Stromal cell of bone marrow (primary cell): Measurements from ENCODE around the gene HPDL.

ENCODE experiments used
- DNase-seq: peaks from one replicate; pipeline ENCODE4 v3.0.0-alpha.2; 2012; ENCODE audit warnings: low read depth

The HPDL gene

DNA sequence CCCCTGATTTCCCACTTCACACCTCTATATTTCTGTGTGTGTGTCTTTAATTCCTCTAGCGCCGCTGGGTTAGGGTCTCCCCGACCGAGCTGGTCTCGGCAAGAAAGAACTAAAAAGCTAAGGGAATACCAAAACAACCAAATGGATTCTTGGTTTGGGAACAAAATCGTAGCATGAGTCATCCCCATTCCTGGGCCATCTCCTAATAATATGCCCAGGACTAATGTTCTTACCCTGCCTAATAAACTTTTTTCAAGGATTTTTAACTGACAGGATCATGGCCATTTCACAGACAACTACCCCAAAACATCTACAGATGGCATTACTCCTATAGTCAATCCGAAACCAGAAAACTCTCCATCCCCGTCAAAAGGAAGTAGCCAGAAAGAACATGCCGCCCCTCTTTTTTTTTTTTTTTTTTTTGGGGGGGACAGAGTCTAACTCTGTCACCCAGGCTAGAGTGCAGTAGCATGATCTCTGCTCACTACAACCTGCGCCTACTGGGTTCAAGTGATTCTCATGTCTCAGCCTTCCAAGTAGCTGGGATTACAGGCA lies 4.1 kb upstream of the HPDL start:
- DNase-seq, result no peak

DNA sequence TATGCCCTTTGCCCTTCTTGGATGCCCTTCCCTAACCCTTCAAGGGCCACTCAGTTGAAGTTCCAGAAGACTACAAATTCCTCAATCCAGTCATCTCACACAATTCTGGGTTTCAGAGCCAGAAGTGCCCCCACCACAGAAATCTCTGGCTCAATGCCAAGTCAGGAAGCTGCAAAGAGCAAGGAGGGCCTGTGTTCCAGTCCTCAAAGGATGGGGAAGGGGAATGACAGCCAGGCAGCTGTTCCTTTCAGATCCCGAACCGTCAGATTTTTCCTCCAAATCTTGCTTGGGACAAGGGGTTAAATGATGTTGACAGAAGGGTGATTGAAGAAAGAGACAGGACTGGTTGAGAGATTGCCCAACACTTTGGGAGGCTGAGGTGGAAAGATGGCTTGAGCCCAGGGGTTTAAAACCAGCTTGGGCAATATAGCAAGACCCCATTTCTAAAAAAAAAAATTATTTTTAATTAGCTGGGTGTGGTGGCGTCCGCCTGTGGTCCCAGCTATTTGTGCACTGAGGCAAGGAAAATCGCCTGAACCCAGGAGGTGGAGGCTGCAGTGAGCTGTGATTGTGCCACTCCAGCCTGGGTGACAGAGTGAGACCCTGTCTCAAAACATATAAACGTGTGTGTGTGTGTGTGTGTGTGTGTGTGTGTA lies 716 bp upstream of the HPDL start:
- DNase-seq, result no peak

DNA sequence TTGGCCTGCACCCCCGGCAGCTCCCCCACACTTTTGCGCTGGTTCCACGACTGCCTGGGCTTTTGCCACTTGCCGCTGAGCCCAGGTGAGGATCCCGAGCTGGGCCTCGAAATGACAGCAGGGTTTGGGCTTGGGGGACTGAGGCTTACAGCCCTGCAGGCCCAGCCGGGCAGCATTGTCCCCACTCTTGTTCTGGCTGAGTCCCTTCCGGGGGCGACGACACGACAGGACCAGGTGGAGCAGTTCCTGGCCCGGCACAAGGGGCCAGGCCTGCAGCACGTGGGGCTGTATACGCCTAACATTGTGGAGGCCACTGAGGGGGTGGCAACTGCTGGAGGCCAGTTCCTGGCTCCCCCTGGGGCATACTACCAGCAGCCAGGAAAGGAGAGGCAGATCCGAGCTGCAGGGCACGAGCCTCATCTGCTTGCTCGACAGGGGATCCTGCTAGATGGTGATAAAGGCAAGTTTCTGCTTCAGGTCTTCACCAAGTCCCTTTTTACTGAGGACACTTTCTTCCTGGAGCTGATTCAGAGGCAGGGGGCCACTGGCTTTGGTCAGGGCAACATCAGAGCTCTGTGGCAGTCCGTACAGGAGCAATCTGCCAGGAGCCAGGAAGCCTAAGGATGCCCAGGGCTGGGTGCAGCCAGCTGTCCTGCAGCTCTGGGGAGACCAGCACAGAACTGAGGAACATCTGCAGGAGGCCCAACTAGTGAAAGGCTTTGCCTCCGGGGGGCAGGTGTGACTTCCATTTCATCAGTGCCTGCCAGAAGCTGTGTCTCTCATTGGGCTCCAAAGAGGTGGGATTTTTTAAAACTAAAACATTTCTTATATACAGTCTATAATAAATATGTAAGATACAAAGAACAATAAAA lies 1.2 kb downstream of the HPDL start:
- DNase-seq, result no peak

- DNase-seq, result no peak
These were observed 2.0 kb downstream of the HPDL start for GRCh38 chr1:45328680-45329079.

GRCh38 chr1:45329445-45329844 lies 2.8 kb downstream of the HPDL start:
- DNase-seq, result no peak

GRCh38 chr1:45331436-45332345 lies 5.0 kb downstream of the HPDL start:
- no peak for DNase-seq

GRCh38 chr1:45332346-45332720 lies 5.6 kb downstream of the HPDL start:
- DNase-seq, result no peak

DNA sequence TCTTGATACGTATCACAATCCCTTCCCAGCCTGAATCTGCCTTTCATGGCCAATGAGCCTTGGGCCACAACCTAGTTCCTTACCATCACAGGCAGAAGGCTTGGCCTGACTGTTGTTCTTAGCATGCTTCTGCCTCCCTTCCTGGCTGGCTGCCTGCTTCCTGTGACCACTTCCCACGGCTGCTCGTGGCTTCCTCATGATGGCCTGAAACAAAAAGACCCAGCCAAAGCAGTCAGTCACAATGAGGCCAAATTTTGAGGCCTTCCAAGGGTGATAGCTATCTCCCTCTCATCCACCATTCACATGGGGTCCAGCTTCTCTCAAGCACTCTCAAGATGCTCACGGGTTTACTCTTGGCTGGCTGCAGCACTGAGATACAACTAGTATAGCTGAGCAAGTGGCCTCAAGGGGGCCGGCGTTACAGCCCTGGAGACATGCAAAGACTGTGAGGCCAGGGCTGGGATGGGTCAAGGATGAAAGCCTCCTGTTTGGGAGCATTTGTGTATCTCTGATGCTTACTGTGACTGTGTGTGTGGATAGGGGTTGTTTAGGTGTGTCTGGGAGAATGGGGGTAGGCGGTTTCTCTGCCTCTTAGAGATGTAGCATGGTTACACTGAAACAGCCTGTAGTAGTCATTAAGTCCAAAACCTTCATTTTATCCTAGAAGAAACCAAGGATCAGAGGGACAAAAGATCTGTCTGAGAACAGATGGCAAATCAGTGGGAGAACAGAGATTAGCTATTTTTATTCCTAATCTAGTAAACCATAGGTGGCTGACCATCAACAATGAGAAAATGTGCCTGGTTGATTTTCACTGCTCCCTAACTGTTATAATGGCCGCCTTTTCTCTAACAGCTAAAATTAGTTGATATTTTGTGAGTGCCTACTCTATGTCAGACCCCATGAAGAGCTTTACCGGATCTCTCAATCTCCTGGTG lies 7.9 kb downstream of the HPDL start:
- no peak for DNase-seq

DNA sequence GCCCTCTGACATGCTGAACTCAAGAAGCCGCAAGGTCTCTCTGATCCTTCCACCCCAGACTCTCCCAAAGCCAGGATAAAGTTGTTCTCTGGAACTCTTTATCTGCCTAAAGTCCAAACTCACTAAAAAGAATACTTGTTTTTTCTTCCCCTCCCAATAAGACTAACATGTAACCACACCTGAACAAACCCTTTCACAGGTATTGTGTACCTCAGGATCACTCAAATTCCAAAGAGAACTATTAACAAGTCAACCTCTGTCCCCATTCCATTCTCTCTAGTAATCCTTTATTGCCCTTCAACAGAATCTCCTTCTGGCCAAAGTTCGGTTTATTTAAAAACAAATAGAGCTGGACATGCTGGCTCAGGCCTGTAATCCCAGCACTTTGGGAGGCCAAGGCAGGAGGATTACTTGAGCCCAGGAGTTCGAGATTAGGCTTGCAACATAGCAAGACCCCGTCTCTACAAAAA lies 9.2 kb downstream of the HPDL start:
- no peak for DNase-seq

- DNase-seq, result no peak
These were observed 11.1 kb downstream of the HPDL start for GRCh38 chr1:45337630-45338325.

DNA sequence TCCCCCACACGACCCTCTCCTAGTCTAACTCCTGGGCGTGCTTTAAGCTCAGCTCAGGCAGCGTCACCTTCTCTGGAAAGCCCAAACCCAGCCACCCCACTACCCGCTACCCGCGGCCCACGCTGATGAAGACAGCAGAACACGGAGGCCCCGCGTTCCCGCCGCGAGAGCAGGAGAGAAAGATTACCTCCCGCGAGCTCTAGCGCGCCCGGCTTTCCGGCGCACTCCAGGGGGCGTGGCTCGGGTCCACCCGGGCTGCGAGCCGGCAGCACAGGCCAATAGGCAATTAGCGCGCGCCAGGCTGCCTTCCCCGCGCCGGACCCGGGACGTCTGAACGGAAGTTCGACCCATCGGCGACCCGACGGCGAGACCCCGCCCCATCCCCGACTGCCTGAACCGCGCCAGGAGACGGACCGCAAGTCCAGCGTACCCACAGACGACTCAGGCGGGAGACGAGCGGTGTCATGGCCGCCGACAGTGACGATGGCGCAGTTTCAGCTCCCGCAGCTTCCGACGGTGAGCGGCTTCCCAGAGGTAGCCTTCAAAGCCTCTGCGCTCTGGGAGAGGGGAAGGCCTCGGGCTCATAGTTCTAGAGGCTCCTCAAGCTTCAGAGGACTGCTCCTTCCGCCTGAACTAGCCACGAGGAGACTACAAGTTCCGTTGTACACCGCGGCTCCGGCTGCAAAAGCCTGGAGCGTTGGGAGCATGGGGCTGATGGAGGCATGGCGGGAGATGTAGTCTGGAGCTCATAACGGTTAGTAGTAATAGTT lies 13.3 kb downstream of the HPDL start, which contains the start of the genes MUTYH and TOE1:
Gene MUTYH, minus strand, starts transcription at position 652 of the 770 bp plus-strand sequence. CDS start 5,935 bp downstream, outside the sequence.
Gene TOE1, plus strand, starts transcription at position 382 of the 770 bp plus-strand sequence. Its CDS starts 83 bp downstream, at position 465.
- DNase-seq, result peak; percentile 85

- DNase-seq, result no peak
These were observed 14.2 kb downstream of the HPDL start for GRCh38 chr1:45340816-45341466.

DNA sequence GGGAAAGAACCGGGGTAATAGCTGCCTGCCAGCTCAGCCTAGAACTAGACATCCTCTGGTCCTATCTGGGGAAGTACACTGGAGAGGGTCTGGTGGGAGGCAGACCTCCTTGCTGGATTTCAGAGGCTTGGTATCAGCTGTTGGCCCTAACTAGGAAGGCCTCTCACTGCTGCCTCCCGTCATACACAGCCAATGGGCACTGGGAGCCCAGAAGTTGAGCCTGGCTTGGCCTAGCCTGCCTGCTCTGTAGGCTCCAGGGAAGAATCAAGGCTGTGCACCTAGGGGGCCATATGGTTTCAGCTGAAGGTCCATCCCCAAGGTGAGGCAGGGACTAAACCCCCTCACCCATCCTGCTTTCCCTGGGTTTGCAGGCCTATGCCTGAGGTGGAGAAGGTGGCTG lies 17.8 kb downstream of the HPDL start:
- no peak for DNase-seq

DNA sequence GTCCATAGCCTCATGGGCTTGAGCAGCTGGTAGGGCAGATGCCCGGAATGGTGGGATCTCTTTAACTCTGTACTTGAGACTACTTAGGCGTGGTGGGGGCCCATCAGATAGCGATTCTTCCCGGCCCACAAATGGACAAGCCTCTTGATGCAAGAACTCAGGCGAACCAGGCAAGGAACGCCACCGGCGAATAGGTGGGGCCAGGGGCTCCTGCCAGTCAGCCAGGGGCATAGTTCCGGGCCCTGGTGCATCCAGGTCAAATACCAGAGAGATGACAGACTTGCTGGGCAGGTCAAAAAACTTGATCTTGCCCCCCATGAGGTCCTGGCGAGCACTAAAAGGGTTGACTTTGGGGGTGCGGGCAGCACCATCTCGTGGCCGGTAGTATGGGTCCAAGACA lies 18.3 kb downstream of the HPDL start:
- no peak for DNase-seq

DNA sequence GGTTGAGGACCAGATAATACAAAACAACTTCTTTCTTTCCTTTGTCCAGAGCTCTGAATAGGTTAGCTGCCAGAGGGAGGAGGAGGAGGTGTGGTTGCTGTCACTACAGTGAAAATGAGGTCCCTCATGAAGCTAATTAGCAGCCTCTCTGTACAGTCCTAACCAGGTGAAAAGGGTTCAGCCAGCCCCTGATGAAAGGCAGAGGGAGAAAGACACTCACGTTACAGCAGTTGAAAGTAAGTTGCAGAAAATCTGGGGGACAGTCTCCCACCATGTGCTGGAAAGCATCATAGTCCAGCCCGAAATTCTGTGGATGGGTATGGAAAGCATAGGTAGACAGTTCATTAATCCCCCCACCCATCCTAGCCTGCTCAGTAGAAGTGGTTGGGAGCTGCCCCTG lies 19.8 kb downstream of the HPDL start:
- no peak for DNase-seq

DNA sequence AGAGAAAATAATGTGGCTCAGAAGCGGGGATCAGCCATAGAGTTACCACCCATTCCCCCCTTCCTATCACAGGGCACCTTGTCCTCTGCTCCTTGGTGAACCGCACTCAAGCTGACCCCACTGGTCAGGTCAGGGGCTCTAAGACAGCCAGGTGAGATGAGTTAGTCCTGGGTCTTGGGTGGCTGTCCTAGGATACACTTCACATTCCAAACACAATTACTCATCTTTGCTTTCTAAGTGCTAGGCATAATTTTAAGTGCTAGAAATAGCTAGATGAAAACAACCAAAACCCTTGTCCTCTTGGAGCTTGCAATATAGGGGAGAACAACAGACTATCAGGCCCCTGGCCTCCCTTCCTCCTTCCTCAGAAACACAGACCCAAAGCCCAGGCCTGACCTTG lies 21.3 kb downstream of the HPDL start:
- no peak for DNase-seq

- DNase-seq, result no peak
These were observed 21.9 kb downstream of the HPDL start for GRCh38 chr1:45348609-45348965.

DNA sequence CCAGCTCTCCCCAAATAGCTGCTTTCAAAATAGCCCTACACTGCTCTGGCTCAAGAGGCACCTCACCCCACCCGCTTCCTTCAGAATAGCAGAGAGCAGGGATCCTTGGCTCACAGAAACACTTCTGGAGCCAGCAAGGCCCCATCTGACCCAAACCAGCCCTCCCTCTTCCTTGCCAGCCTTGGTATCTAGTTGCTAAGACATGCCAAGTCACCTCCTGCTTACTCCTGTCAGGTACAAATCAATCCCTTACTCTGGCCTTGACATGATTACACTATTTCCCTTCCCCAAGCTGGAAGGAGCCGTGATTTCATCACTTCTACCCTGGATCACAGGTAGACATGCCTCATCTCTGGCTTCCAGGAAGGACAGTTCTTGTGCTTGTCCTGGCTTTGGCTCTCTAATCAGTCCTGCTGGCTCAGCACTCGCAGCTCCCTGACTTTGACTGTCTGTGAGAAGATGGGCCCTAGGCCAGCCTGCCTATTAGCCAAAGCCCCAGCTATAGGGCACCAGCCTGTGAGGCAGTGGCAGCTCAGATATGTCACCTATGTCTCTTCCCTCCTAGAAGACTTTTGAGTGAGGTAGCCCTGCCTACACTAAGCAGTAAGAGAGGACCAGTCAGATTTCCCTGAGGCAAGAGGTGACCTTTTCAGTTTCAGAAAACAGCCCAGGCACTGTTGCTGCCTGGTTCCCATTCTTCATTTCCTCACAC lies 22.4 kb downstream of the HPDL start:
- no peak for DNase-seq
